ENCODE data around the gene AXL.
"Not testable (repeated sequence)": the region's sequence is repeated elsewhere in the genome, so short reads cannot be mapped to it uniquely, and the experiment has no call there.

Gene AXL

DNA sequence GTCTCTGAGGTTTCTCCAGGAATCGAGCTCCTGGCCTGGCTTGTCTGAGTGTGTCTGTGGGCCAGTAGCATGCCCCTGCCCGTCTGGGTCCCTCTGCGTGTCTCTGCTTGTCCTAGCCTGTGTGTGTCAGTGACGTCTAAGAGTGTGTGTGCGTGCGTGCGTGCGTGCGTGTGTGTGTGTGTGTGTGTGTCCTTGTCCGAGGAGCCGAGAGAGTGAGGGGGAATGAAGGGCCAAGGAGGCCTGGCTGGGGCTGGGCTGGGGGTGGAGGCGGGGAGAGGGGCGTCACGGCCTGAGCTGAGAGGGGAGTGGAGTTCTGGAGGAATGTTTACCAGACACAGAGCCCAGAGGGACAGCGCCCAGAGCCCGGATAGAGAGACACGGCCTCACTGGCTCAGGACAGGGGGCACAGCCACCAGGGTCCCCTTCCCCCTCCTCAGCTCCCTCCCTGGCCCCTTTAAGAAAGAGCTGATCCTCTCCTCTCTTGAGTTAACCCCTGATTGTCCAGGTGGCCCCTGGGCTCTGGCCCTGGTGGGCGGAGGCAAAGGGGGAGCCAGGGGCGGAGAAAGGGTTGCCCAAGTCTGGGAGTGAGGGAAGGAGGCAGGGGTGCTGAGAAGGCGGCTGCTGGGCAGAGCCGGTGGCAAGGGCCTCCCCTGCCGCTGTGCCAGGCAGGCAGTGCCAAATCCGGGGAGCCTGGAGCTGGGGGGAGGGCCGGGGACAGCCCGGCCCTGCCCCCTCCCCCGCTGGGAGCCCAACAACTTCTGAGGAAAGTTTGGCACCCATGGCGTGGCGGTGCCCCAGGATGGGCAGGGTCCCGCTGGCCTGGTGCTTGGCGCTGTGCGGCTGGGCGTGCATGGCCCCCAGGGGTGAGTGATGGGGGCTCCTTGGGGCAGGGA is at the start of gene AXL:
TSS of gene AXL (plus strand) at position 609 of the 893 bp plus-strand sequence. CDS start at position 779, 170 bp downstream.
- Histone ChIP-seq H3K9ac (ENCODE audit: low read length) (peak within 1 kb of the TSS; percentile 6), H3K27me3 (ENCODE audit: control insufficient read depth, insufficient read depth, low read length) (no peaks in the 10 kb centered on the region), H3K27ac (ENCODE audit: low read length) (no peak within 1 kb of the TSS), H3K4me3 (ENCODE audit: low read length) (peak within 1 kb of the TSS; percentile 73), H3K36me3 (ENCODE audit: control insufficient read depth, low read depth, low read length) (peaks cover 6% of the 10 kb centered on the region), H3K9me3 (ENCODE audit: control insufficient read depth, low read depth, low read length) (no peaks in the 10 kb centered on the region), H3K4me1 (ENCODE audit: control insufficient read depth, low read depth, low read length) (peaks cover 10% of the 10 kb centered on the region)

DNA sequence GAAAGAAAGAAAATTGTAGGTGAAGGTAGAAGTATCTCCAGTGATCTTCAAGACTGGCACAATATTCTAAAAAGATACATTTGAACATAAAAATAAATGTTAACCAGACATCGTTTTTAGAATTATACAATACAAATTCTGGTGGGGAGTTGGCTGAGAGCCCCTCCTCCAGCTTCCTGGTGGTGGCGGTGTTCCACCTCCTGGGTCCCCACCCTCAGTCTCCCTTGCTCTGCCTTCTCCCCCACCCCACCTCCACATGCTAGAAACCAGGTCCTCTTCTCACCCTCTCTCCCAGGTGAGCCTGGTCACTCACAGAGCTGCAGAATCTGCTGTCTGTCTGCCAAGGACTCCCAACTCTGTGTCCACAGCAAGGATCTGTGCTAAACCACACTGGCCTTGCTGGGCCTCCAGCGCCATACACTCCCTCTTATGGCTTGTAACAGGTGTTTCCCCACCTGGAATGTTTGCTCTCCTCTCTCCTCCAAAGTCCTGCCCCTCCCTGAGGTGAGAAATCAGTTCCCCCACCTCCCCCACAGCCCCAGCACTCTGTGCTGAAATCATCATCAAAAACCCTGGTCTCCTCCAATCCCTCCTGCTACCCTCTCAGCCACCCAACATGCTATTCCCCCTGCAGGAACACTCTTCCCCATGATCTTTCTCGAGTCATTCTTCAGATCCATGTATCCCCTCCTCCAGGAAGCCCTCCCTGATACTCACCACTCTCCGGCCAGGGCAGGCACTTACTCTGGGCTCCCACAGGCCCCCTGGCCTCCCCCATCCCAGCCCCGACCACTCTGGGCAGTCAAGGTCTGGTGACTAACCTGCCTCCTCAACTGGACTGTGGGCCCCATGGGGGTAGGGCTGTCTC is 46.5 kb upstream of the AXL start:
- H3K9ac ChIP-seq (ENCODE audit: low read length): no peak overlapping the region
- H3K4me1 ChIP-seq (ENCODE audit: control insufficient read depth, low read depth, low read length): peaks cover 14% of the 10 kb centered on the region
- H3K4me3 ChIP-seq (ENCODE audit: low read length): no peak overlapping the region
- H3K36me3 ChIP-seq (ENCODE audit: control insufficient read depth, low read depth, low read length): no peaks in the 10 kb centered on the region
- no peak overlapping the region for H3K27ac ChIP-seq (ENCODE audit: low read length)
- H3K9me3 ChIP-seq (ENCODE audit: control insufficient read depth, low read depth, low read length): no peaks in the 10 kb centered on the region
- H3K27me3 ChIP-seq (ENCODE audit: control insufficient read depth, insufficient read depth, low read length): no peaks in the 10 kb centered on the region

DNA sequence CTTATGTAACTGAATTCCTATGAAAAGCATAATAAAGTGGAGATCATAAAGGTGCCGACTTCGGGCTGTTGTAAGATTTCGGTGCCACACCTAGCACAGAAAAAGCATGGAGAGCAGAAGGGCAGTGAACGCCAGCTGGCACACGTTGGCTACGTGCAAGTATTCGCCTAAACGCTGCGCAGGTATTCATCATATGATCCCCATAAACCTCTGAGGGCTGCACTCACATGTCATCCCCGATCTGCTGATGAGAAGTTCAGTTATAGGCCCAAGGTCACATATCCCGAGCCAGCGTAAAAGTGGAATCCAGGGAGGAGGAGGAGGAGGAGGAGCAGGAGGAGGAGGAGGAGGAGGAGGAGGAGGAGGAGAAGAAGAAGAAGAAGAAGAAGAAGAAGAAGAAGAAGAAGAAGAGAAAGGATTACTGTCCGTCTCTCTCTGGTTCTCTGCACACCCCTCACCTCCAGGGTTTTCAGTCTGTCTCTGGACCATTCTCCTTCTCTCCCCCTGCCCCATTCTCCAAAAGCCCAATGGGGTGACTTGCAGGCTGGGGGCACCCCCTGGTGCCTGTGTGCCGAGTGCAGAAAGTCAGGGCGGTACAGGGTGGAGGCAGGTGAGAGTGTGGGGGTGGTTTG is 44.6 kb upstream of the AXL start:
- H3K4me3 ChIP-seq (ENCODE audit: low read length): no peak overlapping the region
- H3K27ac ChIP-seq (ENCODE audit: low read length): no peak overlapping the region
- no peaks in the 10 kb centered on the region for H3K36me3 ChIP-seq (ENCODE audit: control insufficient read depth, low read depth, low read length)
- no peak overlapping the region for H3K9ac ChIP-seq (ENCODE audit: low read length)
- H3K4me1 ChIP-seq (ENCODE audit: control insufficient read depth, low read depth, low read length): peaks cover 14% of the 10 kb centered on the region
- no peaks in the 10 kb centered on the region for H3K27me3 ChIP-seq (ENCODE audit: control insufficient read depth, insufficient read depth, low read length)
- no peaks in the 10 kb centered on the region for H3K9me3 ChIP-seq (ENCODE audit: control insufficient read depth, low read depth, low read length)

DNA sequence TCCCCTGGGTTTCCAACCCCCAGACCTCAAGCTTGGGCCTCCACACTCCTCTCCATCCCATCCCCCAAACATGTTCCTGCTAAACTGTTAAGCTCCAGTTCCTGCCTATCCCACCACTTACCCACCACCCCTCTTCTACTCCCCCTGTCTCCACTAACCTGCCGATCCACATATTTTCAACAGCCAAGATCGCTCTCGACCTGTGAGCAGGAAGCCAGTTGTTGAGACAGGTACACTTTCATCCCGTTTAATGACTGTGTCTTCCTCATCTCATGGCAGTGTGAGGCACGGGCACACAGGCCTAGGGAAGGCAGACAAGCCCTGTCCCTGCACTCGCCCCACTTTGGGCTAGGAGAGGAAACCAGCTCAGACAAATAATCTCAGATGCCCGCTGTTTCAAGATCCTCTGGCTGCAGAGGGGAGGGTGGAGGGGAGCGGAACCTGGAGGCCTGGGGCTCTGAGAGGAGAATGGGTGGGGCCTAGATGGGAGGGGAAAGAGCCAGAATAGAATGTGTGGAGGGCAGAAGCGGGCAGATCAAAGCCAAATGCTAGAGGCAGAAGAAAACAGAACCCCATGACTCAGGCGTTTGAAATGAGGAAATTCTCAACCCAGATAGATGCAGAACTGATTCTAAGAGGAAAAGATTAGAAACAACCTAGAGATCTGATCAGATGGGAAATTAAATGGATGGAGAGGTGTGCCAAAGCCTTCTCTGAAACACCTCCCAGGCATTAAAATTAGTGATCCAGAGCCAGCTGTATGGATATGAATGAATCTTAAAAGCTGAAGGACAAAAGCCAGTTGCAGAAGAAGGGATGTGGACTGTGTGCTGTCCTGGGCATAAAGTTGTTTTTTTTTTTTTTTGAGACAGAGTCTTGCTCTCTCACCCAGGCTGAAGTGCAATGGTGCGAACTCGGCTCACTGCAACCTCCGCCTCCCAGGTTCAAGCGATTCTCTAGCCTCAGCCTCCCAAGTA is 42.9 kb upstream of the AXL start:
- Histone ChIP-seq H3K4me3 (ENCODE audit: low read length) (peak overlapping the region; percentile 53), H3K27ac (ENCODE audit: low read length) (peak overlapping the region; percentile 68), H3K36me3 (ENCODE audit: control insufficient read depth, low read depth, low read length) (no peaks in the 10 kb centered on the region), H3K9ac (ENCODE audit: low read length) (peak overlapping the region; percentile 29), H3K27me3 (ENCODE audit: control insufficient read depth, insufficient read depth, low read length) (no peaks in the 10 kb centered on the region), H3K9me3 (ENCODE audit: control insufficient read depth, low read depth, low read length) (no peaks in the 10 kb centered on the region), H3K4me1 (ENCODE audit: control insufficient read depth, low read depth, low read length) (peaks cover 14% of the 10 kb centered on the region)

DNA sequence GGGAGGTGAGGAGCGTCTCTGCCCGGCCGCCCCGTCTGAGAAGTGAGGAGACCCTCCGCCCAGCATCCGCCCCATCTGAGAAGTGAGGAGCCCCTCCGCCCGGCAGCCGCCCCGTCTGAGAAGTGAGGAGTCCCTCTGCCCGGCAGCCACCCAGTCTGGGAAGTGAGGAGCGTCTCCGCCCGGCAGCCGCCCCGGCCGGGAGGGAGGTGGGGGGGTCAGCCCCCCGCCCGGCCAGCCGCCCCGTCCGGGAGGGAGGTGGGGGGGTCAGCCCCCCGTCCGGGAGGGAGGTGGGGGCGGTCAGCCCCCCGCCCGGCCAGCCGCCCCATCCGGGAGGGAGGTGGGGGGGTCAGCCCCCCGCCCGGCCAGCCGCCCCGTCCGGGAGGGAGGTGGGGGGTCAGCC is 38.9 kb upstream of the AXL start:
- H3K27ac ChIP-seq (ENCODE audit: low read length); H3K4me1 ChIP-seq (ENCODE audit: control insufficient read depth, low read depth, low read length); H3K9ac ChIP-seq (ENCODE audit: low read length); H3K36me3 ChIP-seq (ENCODE audit: control insufficient read depth, low read depth, low read length); H3K4me3 ChIP-seq (ENCODE audit: low read length); H3K27me3 ChIP-seq (ENCODE audit: control insufficient read depth, insufficient read depth, low read length); H3K9me3 ChIP-seq (ENCODE audit: control insufficient read depth, low read depth, low read length): not testable (repeated sequence)

DNA sequence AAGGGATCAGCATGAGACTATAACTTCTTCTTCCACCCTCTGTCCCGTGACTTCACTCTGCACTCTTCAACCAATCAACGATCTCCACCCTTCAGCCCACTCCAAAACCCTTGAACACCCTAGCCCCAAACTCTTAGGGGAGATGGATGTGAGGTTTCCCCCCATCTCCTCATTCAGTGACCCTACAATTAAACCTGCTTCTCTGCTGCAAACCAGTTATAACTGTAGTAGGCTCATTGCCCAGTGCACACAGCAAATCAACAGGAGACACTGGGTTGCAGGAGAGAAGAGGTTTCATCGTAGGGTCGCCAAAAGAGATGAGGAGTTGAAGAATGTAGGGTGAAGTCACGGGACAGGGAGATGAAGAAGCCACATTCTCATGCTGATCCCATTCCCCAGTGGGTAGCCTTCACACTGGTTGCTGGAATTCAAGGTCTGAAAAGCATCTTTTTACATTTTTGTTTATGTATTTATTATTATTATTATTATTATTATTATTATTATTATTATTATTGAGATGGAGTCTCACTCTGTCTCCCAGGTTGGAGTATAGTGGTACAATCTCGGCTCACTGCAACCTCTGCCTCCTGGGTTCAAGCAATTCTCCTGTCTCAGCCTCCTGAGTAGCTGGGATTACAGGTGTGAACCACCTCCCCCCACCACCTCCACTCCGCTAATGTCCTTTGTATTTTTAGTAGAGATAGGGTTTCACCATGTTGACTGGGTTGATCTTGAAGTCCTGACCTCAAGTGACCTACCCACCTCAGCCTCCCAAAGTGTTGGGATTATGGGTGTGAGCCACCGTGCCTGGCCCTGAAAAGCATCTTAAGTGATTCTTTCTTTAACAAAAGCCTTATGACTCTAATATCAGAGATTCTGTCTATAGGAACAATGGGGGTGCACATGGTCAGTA is 31.8 kb upstream of the AXL start:
- no peak overlapping the region for H3K27ac ChIP-seq (ENCODE audit: low read length)
- H3K4me3 ChIP-seq (ENCODE audit: low read length): peak overlapping the region; percentile 22
- no peaks in the 10 kb centered on the region for H3K9me3 ChIP-seq (ENCODE audit: control insufficient read depth, low read depth, low read length)
- H3K9ac ChIP-seq (ENCODE audit: low read length): no peak overlapping the region
- H3K36me3 ChIP-seq (ENCODE audit: control insufficient read depth, low read depth, low read length): no peaks in the 10 kb centered on the region
- H3K4me1 ChIP-seq (ENCODE audit: control insufficient read depth, low read depth, low read length): peaks cover 35% of the 10 kb centered on the region
- H3K27me3 ChIP-seq (ENCODE audit: control insufficient read depth, insufficient read depth, low read length): peaks cover 3% of the 10 kb centered on the region

DNA sequence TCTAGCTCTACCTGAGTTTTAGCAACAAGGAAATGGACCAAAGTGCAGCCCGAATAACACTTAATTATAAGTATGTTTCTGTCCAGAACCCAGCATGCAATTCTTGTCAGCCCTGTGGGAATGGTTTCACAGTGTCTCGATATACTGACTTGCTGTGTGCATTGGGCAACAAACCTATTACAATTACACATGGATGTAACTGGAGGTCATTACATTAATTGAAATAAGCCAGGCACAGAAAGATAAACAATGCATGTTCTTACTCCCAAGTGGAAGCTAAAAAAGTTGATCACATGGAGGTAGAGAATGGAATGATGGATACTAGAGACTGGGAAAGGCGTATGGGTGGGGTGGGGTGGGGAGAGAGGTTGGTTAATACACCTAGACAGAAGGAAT is 31.1 kb upstream of the AXL start:
- Histone ChIP-seq H3K4me1 (ENCODE audit: control insufficient read depth, low read depth, low read length) (peaks cover 39% of the 10 kb centered on the region), H3K27ac (ENCODE audit: low read length) (no peak overlapping the region), H3K9ac (ENCODE audit: low read length) (no peak overlapping the region), H3K9me3 (ENCODE audit: control insufficient read depth, low read depth, low read length) (no peaks in the 10 kb centered on the region), H3K27me3 (ENCODE audit: control insufficient read depth, insufficient read depth, low read length) (peaks cover 7% of the 10 kb centered on the region), H3K4me3 (ENCODE audit: low read length) (no peak overlapping the region), H3K36me3 (ENCODE audit: control insufficient read depth, low read depth, low read length) (no peaks in the 10 kb centered on the region)

DNA sequence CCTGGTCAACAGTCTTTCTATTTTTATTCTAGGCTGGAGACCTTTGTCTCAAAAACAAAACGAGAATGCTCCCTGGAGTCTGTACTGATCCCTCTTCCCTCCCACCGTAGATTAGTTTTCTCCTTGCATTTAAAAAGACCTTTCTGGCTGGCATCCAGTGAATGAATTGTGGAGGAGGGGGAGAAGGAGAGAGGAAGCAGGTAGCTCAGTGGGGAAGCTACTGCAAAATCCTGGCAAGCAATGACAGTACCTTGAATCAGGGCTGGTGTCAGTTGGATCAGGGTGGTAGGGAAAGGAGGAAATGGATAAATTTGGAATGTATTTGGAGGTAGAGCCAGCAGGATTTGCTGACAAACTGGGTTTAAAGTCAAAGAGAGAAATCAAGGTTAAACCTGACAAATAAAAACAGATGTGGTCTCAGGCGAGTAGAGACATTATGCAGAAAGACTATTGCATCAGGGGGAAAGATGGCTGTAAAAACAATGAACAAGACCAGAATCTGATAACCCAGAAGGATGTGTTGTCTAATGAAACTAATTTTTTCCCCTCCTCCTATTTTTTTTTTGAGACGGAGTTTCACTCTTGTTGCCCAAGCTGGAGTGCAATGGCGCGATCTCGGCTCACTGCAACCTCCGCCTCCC is 29.5 kb upstream of the AXL start:
- H3K4me1 ChIP-seq (ENCODE audit: control insufficient read depth, low read depth, low read length): peaks cover 39% of the 10 kb centered on the region
- peak overlapping the region; percentile 41 for H3K27ac ChIP-seq (ENCODE audit: low read length)
- no peak overlapping the region for H3K9ac ChIP-seq (ENCODE audit: low read length)
- no peak overlapping the region for H3K4me3 ChIP-seq (ENCODE audit: low read length)
- peaks cover under 1% of the 10 kb centered on the region for H3K36me3 ChIP-seq (ENCODE audit: control insufficient read depth, low read depth, low read length)
- H3K9me3 ChIP-seq (ENCODE audit: control insufficient read depth, low read depth, low read length): no peaks in the 10 kb centered on the region
- peaks cover 7% of the 10 kb centered on the region for H3K27me3 ChIP-seq (ENCODE audit: control insufficient read depth, insufficient read depth, low read length)

DNA sequence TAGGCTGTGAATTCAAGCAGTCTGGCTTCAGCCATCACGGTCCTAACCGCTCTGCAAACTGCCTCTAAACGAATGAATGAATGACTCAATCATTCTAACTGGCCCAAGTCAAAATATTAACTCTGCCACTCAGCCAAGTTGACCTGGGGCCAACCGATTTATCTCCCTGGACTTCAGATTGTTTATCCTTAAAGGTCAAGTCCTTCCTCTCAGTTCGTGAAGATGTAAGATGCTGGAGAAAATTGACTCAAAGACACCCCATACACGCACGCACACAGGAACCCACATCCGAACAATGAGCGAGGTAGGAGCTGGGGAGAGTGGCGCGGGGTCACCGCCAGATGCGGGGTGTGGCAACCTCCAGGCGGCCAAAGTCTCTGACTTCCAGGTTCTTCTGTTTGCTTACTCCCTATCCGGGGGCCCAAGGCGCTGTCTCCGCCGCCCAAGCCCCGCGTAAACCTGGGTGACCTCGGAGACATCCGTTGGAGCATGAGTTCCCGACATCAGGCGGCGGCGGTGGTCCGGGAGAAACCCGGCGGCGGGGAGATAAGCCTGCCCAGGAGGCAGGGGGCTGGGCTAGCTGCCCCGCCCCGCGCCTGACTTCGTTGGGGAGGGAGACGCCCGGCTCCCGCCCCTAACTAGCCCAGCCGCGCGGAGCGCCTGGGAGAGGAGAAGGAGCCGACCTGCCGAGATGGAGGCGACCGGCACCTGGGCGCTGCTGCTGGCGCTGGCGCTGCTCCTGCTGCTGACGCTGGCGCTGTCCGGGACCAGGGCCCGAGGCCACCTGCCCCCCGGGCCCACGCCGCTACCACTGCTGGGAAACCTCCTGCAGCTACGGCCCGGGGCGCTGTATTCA is 26.2 kb upstream of the AXL start, which contains the start of gene CYP2S1:
TSS of gene CYP2S1 (plus strand) at position 646 of the 856 bp plus-strand sequence. CDS start at position 692, 46 bp downstream.
- Histone ChIP-seq H3K4me1 (ENCODE audit: control insufficient read depth, low read depth, low read length) (peaks cover 28% of the 10 kb centered on the region), H3K27ac (ENCODE audit: low read length) (no peak within 1 kb of the TSS), H3K9me3 (ENCODE audit: control insufficient read depth, low read depth, low read length) (no peaks in the 10 kb centered on the region), H3K36me3 (ENCODE audit: control insufficient read depth, low read depth, low read length) (peaks cover 25% of the 10 kb centered on the region), H3K9ac (ENCODE audit: low read length) (peak within 1 kb of the TSS; percentile 68), H3K27me3 (ENCODE audit: control insufficient read depth, insufficient read depth, low read length) (peaks cover 7% of the 10 kb centered on the region), H3K4me3 (ENCODE audit: low read length) (peak within 1 kb of the TSS; percentile 91)

Measured in iPS-18a (cell line).